Stimulated activated CD8-positive, alpha-beta memory T cell treated with anti-CD3 and anti-CD28 coated beads, Interleukin-7, amount 100 ng/mL, for 24 hours (primary cell): ENCODE measurements around the gene AMDHD1.

Experiments
- DNase-seq: peaks from one replicate; pipeline ENCODE4 v3.0.0-alpha.2; 2020; ENCODE audit warnings: low read depth

Gene AMDHD1

GRCh38 chr12:95996034-95996658 lies 53.0 kb downstream of the AMDHD1 start, which contains the start of gene HAL:
Gene HAL, minus strand, starts transcription at chr12:95996344. Its CDS starts 434 bp downstream, at chr12:95995910.
- no peak for DNase-seq

GRCh38 chr12:95997276-95997675 lies 54.1 kb downstream of the AMDHD1 start:
- no peak for DNase-seq

GRCh38 chr12:95997911-95998510 lies 54.9 kb downstream of the AMDHD1 start:
- DNase-seq, result no peak

- no peak for DNase-seq
Observed at GRCh38 chr12:95998611-95999286, 55.6 kb downstream of the AMDHD1 start.

GRCh38 chr12:95999484-95999883 lies 56.4 kb downstream of the AMDHD1 start:
- no peak for DNase-seq

- DNase-seq, result no peak
Observed at GRCh38 chr12:96000858-96001257, 57.7 kb downstream of the AMDHD1 start.

GRCh38 chr12:96006727-96007126 lies 63.6 kb downstream of the AMDHD1 start:
- DNase-seq, result no peak

- no peak for DNase-seq
Observed at GRCh38 chr12:96007729-96008128, 64.6 kb downstream of the AMDHD1 start.

- DNase-seq, result no peak
Observed at GRCh38 chr12:96014943-96015599, 71.9 kb downstream of the AMDHD1 start.

GRCh38 chr12:96015672-96016071 lies 72.5 kb downstream of the AMDHD1 start:
- no peak for DNase-seq
